H1 (cell line): ENCODE measurements around the gene ALKAL2. TPM values are rescaled to one million over a fixed set of nuclear protein-coding genes. Genes with fewer than 3 reads are reported as not detected.
A peak's percentile ranks its signal among the peaks of the same experiment; 100 is the strongest.

Source experiments
- CTCF ChIA-PET: fragments of 300-600 bp; sonication (Branson Sonifier 250); formaldehyde crosslinking; loops from one replicate; lab custom pipeline; 2021; ENCODE audit not compliant: partially characterized antibody; lab: Charles Lee
- POLR2A ChIA-PET: fragments of 300-600 bp; sonication (Branson Sonifier 250); formaldehyde crosslinking; loops from one replicate; lab custom pipeline; 2021; ENCODE audit warnings: inconsistent platforms; ENCODE audit not compliant: partially characterized antibody; lab: Charles Lee
- DNase-seq, 2 experiments: peaks; one replicate each; pipeline versions ENCODE4 v3.0.0 to v3.0.0-alpha.2; 2010 to 2022; ENCODE audit warnings: low spot score in 2 of 2, low read depth in 1 of 2, mixed read lengths in 1 of 2
- FAIRE-seq: peaks from 2 replicates; lab custom pipeline; 2011; peaks lifted over from hg19 to GRCh38; lab: Jason Lieb, UNC
- H2AFZ ChIP-seq: 2 replicates; pipeline ENCODE4 v1.8.1; 2012; ENCODE audit warnings: low read length, inconsistent platforms
- H2AK5ac ChIP-seq: 2 replicates; pipeline ENCODE4 v1.6.1; 2013; ENCODE audit warnings: low read depth, low read length
- H2BK120ac ChIP-seq: replicated peaks from 2 replicates; pipeline ENCODE3; 2013; ENCODE audit warnings: low read depth, low read length, inconsistent platforms
- H2BK12ac ChIP-seq: 2 replicates; pipeline ENCODE4 v1.6.1; 2013; ENCODE audit warnings: low read depth, low read length
- H2BK15ac ChIP-seq: 2 replicates; pipeline ENCODE4 v1.6.1; 2013; ENCODE audit warnings: low read length
- H2BK20ac ChIP-seq: 2 replicates; pipeline ENCODE4 v1.6.1; 2013; ENCODE audit warnings: low read length
- H2BK5ac ChIP-seq: 2 replicates; pipeline ENCODE4 v1.6.1; 2013; ENCODE audit warnings: low read depth, low read length
- H3K14ac ChIP-seq: 2 replicates; pipeline ENCODE4 v1.6.1; 2013; ENCODE audit warnings: inconsistent platforms; ENCODE audit not compliant: insufficient read length
- H3K18ac ChIP-seq: 2 replicates; pipeline ENCODE4 v1.6.1; 2013; ENCODE audit warnings: low read length; ENCODE audit errors: extremely low read depth
- H3K23ac ChIP-seq: 2 replicates; pipeline ENCODE4 v1.6.1; 2013; ENCODE audit warnings: inconsistent platforms; ENCODE audit not compliant: insufficient read length
- H3K23me2 ChIP-seq: 2 replicates; pipeline ENCODE4 v1.6.1; 2013; ENCODE audit warnings: low read depth, low read length
- H3K27ac ChIP-seq: 2 replicates; pipeline ENCODE4 v1.6.1; 2011; ENCODE audit warnings: low read depth, low read length, inconsistent platforms
- H3K27me3 ChIP-seq, 4 experiments: replicated peaks in 1 of 4; 1 replicate in 1 of 4; 2 replicates in 3 of 4; pipeline versions ENCODE4 v1.6.1 to v1.8.1; 2011 to 2013; ENCODE audit warnings: low read length in 3 of 4, mild to moderate bottlenecking in 3 of 4, inconsistent platforms in 2 of 4, mixed read lengths in 2 of 4, moderate library complexity in 1 of 4; ENCODE audit not compliant: control insufficient read depth in 3 of 4, insufficient read depth in 3 of 4; ENCODE audit errors: extremely low read depth in 1 of 4
- H3K36me3 ChIP-seq, 4 experiments: 2 replicates each; pipeline versions ENCODE4 v1.6.1 to v1.8.1; 2011 to 2013; ENCODE audit warnings: mild to moderate bottlenecking in 4 of 4, low read length in 3 of 4, moderate library complexity in 2 of 4, control low read depth in 1 of 4, inconsistent platforms in 1 of 4; ENCODE audit not compliant: insufficient read depth in 4 of 4, control insufficient read depth in 2 of 4
- H3K4ac ChIP-seq: replicated peaks from 2 replicates; pipeline ENCODE3; 2013; ENCODE audit warnings: low read length, low read depth, mixed read lengths, inconsistent platforms; ENCODE audit not compliant: insufficient read length
- H3K4me1 ChIP-seq, 4 experiments: replicated peaks in 1 of 4; 1 replicate in 1 of 4; 2 replicates in 3 of 4; pipeline versions ENCODE4 v1.6.1 to v1.8.1; 2011 to 2013; ENCODE audit warnings: low read length in 3 of 4, inconsistent platforms in 2 of 4, mixed read lengths in 1 of 4; ENCODE audit not compliant: insufficient read depth in 4 of 4, control insufficient read depth in 3 of 4
- H3K4me2 ChIP-seq, 2 experiments: 2 replicates each; pipeline versions ENCODE4 v1.6.1 to v1.8.1; 2011 to 2013; ENCODE audit warnings: low read depth in 2 of 2, low read length in 2 of 2, control low read depth in 1 of 2, inconsistent platforms in 1 of 2, mild to moderate bottlenecking in 1 of 2; ENCODE audit not compliant: insufficient read depth in 1 of 2
- H3K4me3 ChIP-seq, 4 experiments: fragments of 200-600, 300-600 bp in 1 of 4; sonication (generic), shearing (Covaris generic), sonication (Bioruptor Twin) in 1 of 4; 2 replicates each; pipeline versions ENCODE4 v1.5.1 to v1.8.1; 2011 to 2016; ENCODE audit warnings: low read length in 4 of 4, low read depth in 3 of 4, control low read depth in 2 of 4, inconsistent platforms in 2 of 4, mild to moderate bottlenecking in 2 of 4, mixed read lengths in 1 of 4, moderate library complexity in 1 of 4; ENCODE audit not compliant: insufficient read depth in 2 of 4; ENCODE audit errors: extremely low read depth in 1 of 4
- H3K56ac ChIP-seq: replicated peaks from 2 replicates; pipeline ENCODE3; 2013; ENCODE audit warnings: low read depth, mild to moderate bottlenecking, mixed read lengths, low read length, inconsistent platforms; ENCODE audit not compliant: insufficient read length
- H3K79me1 ChIP-seq: 2 replicates; pipeline ENCODE4 v1.6.1; 2013; ENCODE audit warnings: low read depth, low read length, control low read depth
- H3K79me2 ChIP-seq, 2 experiments: 2 replicates each; pipeline versions ENCODE4 v1.6.1 to v1.8.1; 2012 to 2013; ENCODE audit warnings: low read length in 2 of 2, mild to moderate bottlenecking in 2 of 2, inconsistent platforms in 1 of 2; ENCODE audit not compliant: insufficient read depth in 2 of 2, control insufficient read depth in 1 of 2
- H3K9ac ChIP-seq, 4 experiments: replicated peaks in 1 of 4; 1 replicate in 1 of 4; 2 replicates in 3 of 4; pipeline versions ENCODE4 v1.6.1 to v1.8.1; 2011 to 2013; ENCODE audit warnings: low read depth in 3 of 4, low read length in 3 of 4, control low read depth in 2 of 4, mild to moderate bottlenecking in 2 of 4, moderate library complexity in 2 of 4, inconsistent platforms in 1 of 4; ENCODE audit errors: extremely low read depth in 1 of 4
- H3K9me3 ChIP-seq, 2 experiments: 2 replicates each; pipeline versions ENCODE4 v1.6.1 to v1.8.1; 2012 to 2013; ENCODE audit warnings: mild to moderate bottlenecking in 2 of 2, moderate library complexity in 2 of 2, control low read depth in 1 of 2, inconsistent platforms in 1 of 2, low read depth in 1 of 2, low read length in 1 of 2, mixed read lengths in 1 of 2; ENCODE audit not compliant: insufficient read depth in 2 of 2
- H4K20me1 ChIP-seq, 2 experiments: replicated peaks in 1 of 2; 2 replicates each; pipeline versions ENCODE3 to v1.8.1; 2011 to 2013; ENCODE audit warnings: inconsistent platforms in 2 of 2, low read length in 2 of 2, mild to moderate bottlenecking in 1 of 2; ENCODE audit not compliant: insufficient read depth in 2 of 2, control insufficient read depth in 1 of 2
- H4K5ac ChIP-seq: 2 replicates; pipeline ENCODE4 v1.6.1; 2013; ENCODE audit warnings: low read length, low read depth, mixed read lengths, inconsistent platforms; ENCODE audit not compliant: insufficient read length
- H4K8ac ChIP-seq: 2 replicates; pipeline ENCODE4 v1.8.0; 2013; ENCODE audit warnings: mild to moderate bottlenecking, moderate library complexity, low read length, inconsistent platforms; ENCODE audit not compliant: insufficient read depth; ENCODE audit errors: extremely low read depth
- H4K91ac ChIP-seq: replicated peaks from 2 replicates; pipeline ENCODE3; 2013; ENCODE audit warnings: low read length, mixed read lengths, inconsistent platforms; ENCODE audit not compliant: insufficient read length
- CEBPB ChIP-seq: IDR thresholded peaks from 2 replicates; pipeline ENCODE4 v1.6.1; 2012; ENCODE audit warnings: low read depth, low read length
- RNF2 ChIP-seq: fragments of 200-900, 300-1000 bp; sonication (generic); IDR thresholded peaks from 2 replicates; pipeline ENCODE4 v1.7.1; 2016; ENCODE audit warnings: borderline replicate concordance, low read depth, mild to moderate bottlenecking, antibody characterized with exemption, low read length; ENCODE audit not compliant: poor library complexity, severe bottlenecking; ENCODE audit errors: missing control alignments
- WGBS, 2 experiments: shearing (Covaris generic) in 1 of 2; methylation state at CpG; one replicate each; pipeline versions ENCODE4 v1.1.6 to v1.1.7; 2013 to 2015; ENCODE audit warnings: low lambda C conversion rate in 2 of 2, mixed read lengths in 2 of 2, inconsistent platforms in 1 of 2, low coverage in 1 of 2, missing lambda C conversion rate in 1 of 2; ENCODE audit not compliant: insufficient replicate concordance in 2 of 2, insufficient coverage in 1 of 2, insufficient read length in 1 of 2; ENCODE audit errors: extremely low coverage in 1 of 2, missing lambda C conversion rate in 1 of 2; 5-methylcytosine and 5-hydroxymethylcytosine counted together
- polyA plus RNA-seq, 7 experiments: library from polyadenylated mRNA; depleted of rRNA in 3 of 7; stranded (reverse) in 5 of 7; unstranded in 2 of 7; fragments of >200 nt in 5 of 7; fragments of 200-250 nt in 2 of 7; gene quantifications; 1 replicate in 5 of 7; 2 replicates in 1 of 7; 4 replicates in 1 of 7; pipeline versions ENCODE4 v1.2.1 to v1.2.3, GENCODE V29; 2011 to 2013; ENCODE audit warnings: missing spikeins in 2 of 7, mixed read lengths in 2 of 7
- total RNA-seq: library from RNA; stranded (reverse); fragmentation: NEBNext Ultra II Directional; extraction: Animal tissue kit (Norgen Biotek cat#: 25700); gene quantifications from 2 replicates; pipeline ENCODE4 v1.2.1, GENCODE V29; 2021

ALKAL2 gene
- total and polyA plus RNA-seq, 2 of the 8 experiments (the other 6 are each of a cell fraction or from before 2014, with no cell fraction given): 4.6 to 11.5 TPM

DNA sequence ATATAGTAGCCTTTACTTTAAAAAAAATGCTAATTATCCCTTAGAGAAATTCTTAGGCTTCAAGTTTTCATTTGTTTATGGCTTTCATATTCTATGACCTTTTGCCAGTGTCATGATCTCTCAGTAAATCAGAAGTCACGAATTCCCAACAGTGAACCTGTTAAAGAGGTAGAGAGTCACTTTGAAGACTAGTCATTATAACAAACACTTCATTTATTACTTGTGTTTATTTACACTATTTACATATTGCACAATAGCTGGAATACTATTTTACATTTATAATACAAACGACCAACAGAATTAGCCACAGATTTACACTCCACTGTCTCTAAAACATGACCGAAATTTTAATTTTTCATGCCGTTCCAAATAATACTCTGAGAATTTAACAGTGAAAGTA is 8.5 kb downstream of the ALKAL2 start:
- Histone ChIP-seq H3K9ac (no peak overlapping the region), H3K9me3 (no peaks in the 10 kb centered on the region), H4K20me1 (peaks cover 9 to 16% of the 10 kb centered on the region in 2 experiments), H3K4me1 (peaks cover 0 to 14% (median 5%) of the 10 kb centered on the region in 4 experiments; a peak in 4 of 7 replicates), H3K14ac (no peak overlapping the region), H2BK15ac (no peak overlapping the region), H3K27ac (no peak overlapping the region), H3K18ac (no peak overlapping the region), H3K4me3 (no peak overlapping the region), H3K4ac (no peak overlapping the region), H4K5ac (no peak overlapping the region), H3K23ac (no peak overlapping the region)
- TF ChIP-seq RNF2 (no peak), CEBPB (peak; percentile 57; the same call in 1 of the 2 replicates)
- TF ChIP-seq, all 59 proteins: peak for 1
- Histone ChIP-seq H3K79me2 (peaks cover 3 to 26% of the 10 kb centered on the region in 2 experiments; a peak in 3 of 4 replicates), H2BK120ac (no peak overlapping the region), H3K4me2 (no peak overlapping the region), H3K27me3 (no peaks in the 10 kb centered on the region), H2BK12ac (no peak overlapping the region), H3K79me1 (peaks cover 2% of the 10 kb centered on the region; the same call in 1 of the 2 replicates), H4K91ac (no peak overlapping the region), H3K56ac (no peak overlapping the region), H2BK20ac (no peak overlapping the region), H3K23me2 (no peaks in the 10 kb centered on the region), H2BK5ac (no peak overlapping the region), H3K36me3 (peaks cover 12 to 71% (median 38%) of the 10 kb centered on the region in 4 experiments), H2AK5ac (no peak overlapping the region), H4K8ac (no peak overlapping the region), H2AFZ (no peak overlapping the region)
- ChIA-PET CTCF (interaction anchor here (0.8 kb wide), 1 partner anchor 10 kb away, joined by 4 read pairs; no protein-coding TSS in a partner anchor), POLR2A (interaction anchor here (0.6 kb wide), 1 partner anchor 33 kb away, joined by 3 read pairs; no protein-coding TSS in a partner anchor)
- DNase-seq (no peak), FAIRE-seq (no peak)
- 85% methylated on average over 4 of the region's 4 CpGs; no CpG with 5 or more reads in 1 of the 2 experiments for WGBS, 2 experiments
